D721Med (cell line): ENCODE results near the gene COX19.

Experiments
- DNase-seq: peaks from one replicate; pipeline ENCODE4 v3.0.0; 2011; ENCODE audit warnings: low spot score; ENCODE audit not compliant: insufficient read length
- FAIRE-seq: peaks from 2 replicates; lab custom pipeline; 2011; peaks lifted over from hg19 to GRCh38; lab: Jason Lieb, UNC
- CTCF ChIP-seq: IDR thresholded peaks from 2 replicates; pipeline ENCODE4 v1.5.1; 2012; ENCODE audit warnings: mild to moderate bottlenecking, control low read depth; ENCODE audit not compliant: insufficient read depth; ENCODE audit errors: missing control alignments

The COX19 gene

GRCh38 chr7:988963-989529 is 13.7 kb upstream of the COX19 start:
- no peak for FAIRE-seq
- no peak for DNase-seq
- TF ChIP-seq CTCF = no peak

- no peak for TF ChIP-seq CTCF
- FAIRE-seq = no peak
- no peak for DNase-seq
Measured at GRCh38 chr7:988426-988911, 13.1 kb upstream of the COX19 start.

- no peak for TF ChIP-seq CTCF
- DNase-seq (no peak), FAIRE-seq (no peak)
Measured at GRCh38 chr7:987909-988308, 12.6 kb upstream of the COX19 start.

- DNase-seq (no peak), FAIRE-seq (no peak)
- no peak for TF ChIP-seq CTCF
Measured at GRCh38 chr7:986766-987751, 11.7 kb upstream of the COX19 start.

GRCh38 chr7:985915-986741 is 10.8 kb upstream of the COX19 start:
- no peak for TF ChIP-seq CTCF
- DNase-seq = no peak
- no peak for FAIRE-seq

- TF ChIP-seq CTCF = no peak
- DNase-seq (no peak), FAIRE-seq (no peak)
Measured at GRCh38 chr7:985127-985416, 9.7 kb upstream of the COX19 start.
